GM10847 (cell line): ENCODE data around the gene PSMB9.
A peak's percentile ranks its signal among the peaks of the same experiment; 100 is the strongest.

Source experiments
- POLR2A ChIP-seq: IDR thresholded peaks from 2 replicates; pipeline ENCODE4 v1.6.1; 2011; ENCODE audit not compliant: insufficient read length; ENCODE audit errors: extremely low read depth

PSMB9 gene

GRCh38 chr6:32853541-32854375 is at the start of gene PSMB9, which contains the start of gene TAP1:
Gene PSMB9 (plus strand): TSS chr6:32854192. CDS start chr6:32854230, 38 bp downstream.
Gene TAP1 (minus strand): TSS chr6:32853704. CDS start chr6:32853636, 68 bp downstream.
- TF ChIP-seq POLR2A, result peak; percentile 91

GRCh38 chr6:32807020-32807580 is 46.9 kb upstream of the PSMB9 start:
- no peak for TF ChIP-seq POLR2A

GRCh38 chr6:32809171-32809570 is 44.8 kb upstream of the PSMB9 start:
- no peak for TF ChIP-seq POLR2A

GRCh38 chr6:32814145-32814544 is 39.8 kb upstream of the PSMB9 start:
- TF ChIP-seq POLR2A, result no peak

- no peak for TF ChIP-seq POLR2A
Measured at GRCh38 chr6:32815115-32815514, 38.9 kb upstream of the PSMB9 start.

- no peak for TF ChIP-seq POLR2A
Measured at GRCh38 chr6:32815996-32816395, 38.0 kb upstream of the PSMB9 start.

GRCh38 chr6:32816746-32817204 is 37.2 kb upstream of the PSMB9 start, which contains the start of gene HLA-DOB:
Gene HLA-DOB (minus strand): TSS chr6:32817002. CDS start chr6:32816951, 51 bp downstream.
- no peak for TF ChIP-seq POLR2A

- TF ChIP-seq POLR2A, result no peak
Measured at GRCh38 chr6:32818867-32819266, 35.1 kb upstream of the PSMB9 start.

GRCh38 chr6:32819729-32820128 is 34.3 kb upstream of the PSMB9 start:
- no peak for TF ChIP-seq POLR2A

GRCh38 chr6:32825966-32826365 is 28.0 kb upstream of the PSMB9 start:
- no peak for TF ChIP-seq POLR2A

GRCh38 chr6:32827025-32827424 is 27.0 kb upstream of the PSMB9 start:
- no peak for TF ChIP-seq POLR2A

- TF ChIP-seq POLR2A, result no peak
Measured at GRCh38 chr6:32829495-32829894, 24.5 kb upstream of the PSMB9 start.

GRCh38 chr6:32830017-32830416 is 24.0 kb upstream of the PSMB9 start:
- TF ChIP-seq POLR2A, result no peak

GRCh38 chr6:32830936-32831335 is 23.1 kb upstream of the PSMB9 start:
- TF ChIP-seq POLR2A, result no peak

GRCh38 chr6:32832535-32832934 is 21.5 kb upstream of the PSMB9 start:
- TF ChIP-seq POLR2A, result no peak

GRCh38 chr6:32833664-32834063 is 20.3 kb upstream of the PSMB9 start:
- TF ChIP-seq POLR2A, result no peak
